NT2/D1 (cell line): Measurements from ENCODE around the gene GMEB2.
A peak's percentile ranks its signal among the peaks of the same experiment; 100 is the strongest.
"Not testable (repeated sequence)": the region's sequence is repeated elsewhere in the genome, so short reads cannot be mapped to it uniquely, and the experiment has no call there.

Experiments
- DNase-seq: peaks from one replicate; pipeline ENCODE4 v3.0.0-alpha.2; 2011; ENCODE audit warnings: low read depth, low spot score
- H3K27me3 ChIP-seq: 2 replicates; pipeline ENCODE4 v1.6.0; 2011; ENCODE audit warnings: mild to moderate bottlenecking; ENCODE audit not compliant: insufficient read length, insufficient read depth
- H3K36me3 ChIP-seq: 2 replicates; pipeline ENCODE4 v1.6.1; 2011; ENCODE audit warnings: mild to moderate bottlenecking, low read length, mixed read lengths; ENCODE audit not compliant: insufficient read depth, insufficient read length
- H3K4me1 ChIP-seq: 2 replicates; pipeline ENCODE4 v1.5.1; 2011; ENCODE audit not compliant: insufficient read depth, insufficient read length
- H3K4me3 ChIP-seq: 2 replicates; pipeline ENCODE4 v1.5.1; 2011; ENCODE audit warnings: low read depth; ENCODE audit not compliant: insufficient read length
- H3K9ac ChIP-seq: 2 replicates; pipeline ENCODE4 v1.6.0; 2011; ENCODE audit warnings: low read depth; ENCODE audit not compliant: insufficient read length
- H3K9me3 ChIP-seq: 2 replicates; pipeline ENCODE4 v1.5.1; 2011; ENCODE audit warnings: mild to moderate bottlenecking, low read length; ENCODE audit not compliant: insufficient read depth
- SUZ12 ChIP-seq: IDR thresholded peaks from 2 replicates; pipeline ENCODE4 v1.6.1; 2011; ENCODE audit not compliant: insufficient read length, insufficient read depth; ENCODE audit errors: extremely low read depth
- YY1 ChIP-seq: IDR thresholded peaks from 2 replicates; pipeline ENCODE4 v1.6.1; 2011; ENCODE audit not compliant: insufficient read length, insufficient read depth
- ZNF274 ChIP-seq: IDR thresholded peaks from 2 replicates; pipeline ENCODE4 v1.6.1; 2011; ENCODE audit warnings: mild to moderate bottlenecking, low read depth, low read length

The GMEB2 gene

DNA sequence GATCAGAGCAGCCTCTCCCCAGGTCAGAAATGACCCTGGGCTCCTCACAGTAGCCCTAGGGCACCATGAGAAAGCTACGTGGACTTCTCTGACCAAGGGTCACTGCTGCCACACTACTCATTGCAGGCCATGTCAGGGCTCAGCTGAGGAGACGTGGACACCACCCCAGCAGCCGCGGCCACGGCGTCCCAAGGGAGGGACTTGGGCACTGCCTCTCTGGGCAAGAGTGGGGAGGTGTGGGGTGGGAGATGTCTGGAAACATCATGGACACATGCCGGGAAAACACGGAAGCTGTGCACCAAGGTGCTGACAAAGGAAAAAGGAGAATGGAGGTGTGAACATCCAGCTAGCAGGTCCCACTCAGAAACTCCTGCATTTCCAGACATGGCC lies 9.0 kb downstream of the GMEB2 start:
- H3K4me3 ChIP-seq: no peak overlapping the region
- DNase-seq: no peak
- H3K27me3 ChIP-seq: no peaks in the 10 kb centered on the region
- peaks cover 16% of the 10 kb centered on the region for H3K4me1 ChIP-seq
- no peak overlapping the region for H3K9ac ChIP-seq
- peaks cover 16% of the 10 kb centered on the region for H3K9me3 ChIP-seq
- H3K36me3 ChIP-seq: peaks cover 48% of the 10 kb centered on the region
- no peak for TF ChIP-seq YY1
- no peak for TF ChIP-seq SUZ12
- TF ChIP-seq ZNF274: no peak

- H3K27me3 ChIP-seq: no peaks in the 10 kb centered on the region
- no peak for DNase-seq
- TF ChIP-seq ZNF274 (no peak), YY1 (no peak), SUZ12 (no peak)
- H3K36me3 ChIP-seq: peaks cover 51% of the 10 kb centered on the region
- H3K9ac ChIP-seq: no peak overlapping the region
- peaks cover 13% of the 10 kb centered on the region for H3K4me1 ChIP-seq
- no peak overlapping the region for H3K4me3 ChIP-seq
- H3K9me3 ChIP-seq: peaks cover 16% of the 10 kb centered on the region
Observed at GRCh38 chr20:63617092-63617875, 9.6 kb downstream of the GMEB2 start.

- H3K9ac ChIP-seq: not testable (repeated sequence)
- H3K9me3 ChIP-seq: peaks cover 16% of the 10 kb centered on the region
Observed at GRCh38 chr20:63613863-63614594, 12.9 kb downstream of the GMEB2 start.

DNA sequence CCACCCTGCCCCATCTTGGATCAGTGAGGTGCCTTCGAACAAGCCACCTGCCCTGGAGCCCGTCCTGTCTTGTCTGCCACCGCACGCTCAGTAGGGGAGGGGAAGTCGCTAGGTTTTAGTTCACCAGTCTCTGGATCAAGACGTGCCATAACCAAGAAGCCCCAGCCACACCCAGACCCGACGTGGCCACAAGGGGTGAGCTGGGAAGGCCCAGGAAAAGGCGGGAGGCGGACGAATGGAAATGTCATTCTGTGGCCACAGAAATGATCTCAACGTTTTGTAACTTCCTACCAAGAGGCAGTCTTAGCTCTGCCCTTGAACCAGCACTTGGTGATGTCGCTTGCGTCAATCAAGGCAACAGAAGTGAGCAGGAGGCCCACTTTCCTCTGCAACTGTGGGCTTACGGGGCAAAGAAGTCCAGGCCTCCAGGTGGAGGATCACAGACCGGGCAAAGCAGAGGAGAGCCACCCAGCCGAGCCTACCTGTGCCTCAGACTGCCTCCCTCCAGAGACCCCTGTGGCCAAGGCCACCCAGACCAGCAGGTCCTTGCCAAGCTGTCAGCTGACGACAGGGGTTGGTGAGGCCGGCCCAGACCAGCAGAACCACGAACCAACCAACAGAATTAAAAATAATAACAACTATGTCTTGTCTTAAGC lies 14.5 kb downstream of the GMEB2 start:
- H3K9ac ChIP-seq: no peak overlapping the region
- DNase-seq: no peak
- H3K27me3 ChIP-seq: no peaks in the 10 kb centered on the region
- peaks cover 28% of the 10 kb centered on the region for H3K36me3 ChIP-seq
- peaks cover 5% of the 10 kb centered on the region for H3K4me1 ChIP-seq
- peaks cover 16% of the 10 kb centered on the region for H3K9me3 ChIP-seq
- TF ChIP-seq ZNF274 (no peak), SUZ12 (no peak), YY1 (no peak)
- H3K4me3 ChIP-seq: no peak overlapping the region

More at GRCh38 chr20:63613863-63614594, 12.9 kb downstream of the GMEB2 start:
- DNase-seq, H3K27me3 ChIP-seq, H3K4me3 ChIP-seq, H3K4me1 ChIP-seq: not testable (repeated sequence)
- H3K36me3 ChIP-seq: peaks cover 45% of the 10 kb centered on the region

DNA sequence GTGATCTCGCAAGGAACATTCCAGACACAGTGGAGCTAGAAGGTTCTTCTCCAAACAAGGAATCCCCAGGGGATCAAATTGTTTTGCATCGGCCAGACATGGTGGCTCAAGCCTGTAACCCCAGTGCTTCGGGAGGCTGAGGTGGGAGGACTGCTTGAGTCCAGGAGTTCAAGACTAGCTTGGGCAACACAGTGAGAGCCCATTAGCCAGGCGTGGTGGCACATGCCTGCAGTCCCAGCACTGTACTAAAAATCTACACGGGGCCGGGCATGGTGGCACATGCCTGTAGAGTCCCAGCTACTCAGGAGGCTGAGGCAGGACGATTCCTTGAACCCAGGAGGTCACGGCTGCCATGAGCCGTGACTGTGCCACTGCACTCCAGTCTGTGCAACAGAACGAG lies 15.3 kb downstream of the GMEB2 start:
- TF ChIP-seq YY1 (no peak), ZNF274 (no peak), SUZ12 (no peak)
- peaks cover 21% of the 10 kb centered on the region for H3K36me3 ChIP-seq
- peaks cover 16% of the 10 kb centered on the region for H3K9me3 ChIP-seq
- no peak overlapping the region for H3K4me3 ChIP-seq
- no peak for DNase-seq
- peaks cover 5% of the 10 kb centered on the region for H3K4me1 ChIP-seq
- H3K27me3 ChIP-seq: no peaks in the 10 kb centered on the region
- peak overlapping the region; percentile 18 for H3K9ac ChIP-seq

DNA sequence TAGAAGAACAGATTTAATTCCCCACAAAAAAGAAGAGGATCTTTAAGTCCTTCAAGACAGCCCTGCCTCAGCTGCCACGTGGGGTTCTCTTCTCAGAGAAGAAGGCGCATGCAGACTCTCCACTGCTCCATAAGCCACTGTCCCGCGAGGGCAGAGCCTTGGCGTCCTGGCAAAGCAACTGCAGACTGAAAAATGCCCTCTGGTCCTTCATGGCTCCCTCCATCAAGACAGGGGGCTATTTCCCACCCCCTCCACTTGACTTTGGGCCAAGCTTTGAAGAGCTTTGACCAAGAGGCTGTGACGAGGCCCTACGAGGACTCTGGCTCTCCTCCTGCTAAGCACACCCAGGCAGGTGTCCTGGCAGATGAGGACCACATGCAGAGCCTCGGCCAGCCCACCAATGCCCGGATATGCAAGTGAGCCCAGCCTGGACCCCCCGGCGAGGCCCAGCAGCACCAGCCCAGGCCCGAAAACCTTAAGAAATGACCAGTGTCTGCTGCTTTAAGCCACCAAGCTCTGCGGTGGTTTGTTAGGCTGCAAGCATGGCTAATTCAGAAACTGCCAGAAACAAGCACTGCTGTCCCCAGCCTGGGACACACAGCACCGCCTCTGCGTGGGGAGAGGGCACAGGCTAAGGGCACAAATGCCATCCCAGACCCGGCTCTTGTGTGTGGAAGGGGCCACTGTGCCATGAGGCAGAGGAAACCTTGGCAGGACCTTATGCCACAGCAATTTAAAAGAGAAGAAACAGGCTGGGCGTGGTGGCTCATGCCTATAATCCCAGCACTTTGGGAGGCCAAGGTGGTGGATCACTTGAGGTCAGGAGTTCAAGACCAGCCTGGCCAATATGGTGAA lies 16.1 kb downstream of the GMEB2 start:
- no peak for DNase-seq
- H3K9ac ChIP-seq: no peak overlapping the region
- no peak for TF ChIP-seq SUZ12
- TF ChIP-seq ZNF274: no peak
- no peak for TF ChIP-seq YY1

DNA sequence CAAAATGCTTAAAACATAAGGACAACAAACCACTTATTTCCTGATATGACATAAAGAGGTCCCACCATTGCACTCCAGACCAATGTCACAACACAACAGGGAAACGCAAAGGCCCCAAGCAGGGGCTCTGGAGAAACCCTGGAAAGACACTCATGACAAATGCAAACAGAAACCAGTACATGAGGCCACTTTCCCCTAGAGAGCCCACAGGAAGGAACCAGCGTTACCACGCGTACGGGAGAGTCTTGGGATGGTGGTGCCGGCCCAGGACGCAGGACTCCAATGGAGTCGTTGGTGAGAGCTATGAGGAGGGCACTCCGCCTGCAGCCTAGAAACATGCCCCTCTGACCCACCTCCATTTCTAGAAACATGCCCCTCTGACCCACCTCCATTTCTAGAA lies 20.2 kb downstream of the GMEB2 start:
- Histone ChIP-seq H3K9ac (no peak overlapping the region), H3K36me3 (peaks cover 23% of the 10 kb centered on the region), H3K27me3 (no peaks in the 10 kb centered on the region), H3K4me1 (peaks cover 3% of the 10 kb centered on the region), H3K4me3 (no peak overlapping the region), H3K9me3 (no peaks in the 10 kb centered on the region)
- DNase-seq: no peak
- no peak for TF ChIP-seq ZNF274
- TF ChIP-seq SUZ12: no peak
- no peak for TF ChIP-seq YY1

More for the DNA sequence above, 16.1 kb downstream of the GMEB2 start:
- Histone ChIP-seq H3K36me3 (peaks cover 17% of the 10 kb centered on the region), H3K4me1 (peaks cover 5% of the 10 kb centered on the region), H3K9me3 (peaks cover 16% of the 10 kb centered on the region), H3K27me3 (no peaks in the 10 kb centered on the region), H3K4me3 (no peak overlapping the region)
